Stimulated activated CD8-positive, alpha-beta memory T cell treated with anti-CD3 and anti-CD28 coated beads, Interleukin-15, amount 100 ng/mL, for 4 hours (primary cell): ENCODE data around the gene ZNF776.
"Not testable (repeated sequence)": the region's sequence is repeated elsewhere in the genome, so short reads cannot be mapped to it uniquely, and the experiment has no call there.

Source experiments
- DNase-seq, 2 donors: peaks; one replicate each; pipeline ENCODE4 v3.0.0-alpha.2; 2020; ENCODE audit warnings: low read depth in 2 of 2

The ZNF776 gene

GRCh38 chr19:57746580-57747471 is at the start of gene ZNF776:
Gene ZNF776 (plus strand): TSS chr19:57746815. CDS start chr19:57747059, 244 bp downstream.
- peak; percentile 53 to 74 for DNase-seq

GRCh38 chr19:57701625-57702024 is 45.0 kb upstream of the ZNF776 start:
- no peak for DNase-seq

- DNase-seq: no peak
Observed at GRCh38 chr19:57706346-57706745, 40.3 kb upstream of the ZNF776 start.

GRCh38 chr19:57708641-57709361 is 37.8 kb upstream of the ZNF776 start, which contains the start of gene ZNF154:
Gene ZNF154 (minus strand): TSS chr19:57709204. CDS start chr19:57708971, 233 bp downstream.
- peak; percentile 11 to 13 for DNase-seq

GRCh38 chr19:57709616-57710015 is 37.0 kb upstream of the ZNF776 start:
- DNase-seq: no peak

- no peak for DNase-seq
Observed at GRCh38 chr19:57712222-57712621, 34.4 kb upstream of the ZNF776 start.

GRCh38 chr19:57719424-57719823 is 27.2 kb upstream of the ZNF776 start:
- no peak for DNase-seq

- DNase-seq: no peak
Observed at GRCh38 chr19:57719901-57720519, 26.6 kb upstream of the ZNF776 start.

GRCh38 chr19:57720878-57721277 is 25.7 kb upstream of the ZNF776 start:
- no peak for DNase-seq

- DNase-seq: not testable (repeated sequence)
Observed at GRCh38 chr19:57738320-57738719, 8.3 kb upstream of the ZNF776 start.

- not testable (repeated sequence) for DNase-seq
Observed at GRCh38 chr19:57738770-57739169, 7.8 kb upstream of the ZNF776 start.

- DNase-seq: no peak
Observed at GRCh38 chr19:57747472-57747807, 825 bp downstream of the ZNF776 start.

- DNase-seq: no peak
Observed at GRCh38 chr19:57748029-57748428, 1.4 kb downstream of the ZNF776 start.

- DNase-seq: no peak
Observed at GRCh38 chr19:57754091-57754673, 7.6 kb downstream of the ZNF776 start.

- DNase-seq: no peak
Observed at GRCh38 chr19:57755031-57755430, 8.4 kb downstream of the ZNF776 start.

- no peak for DNase-seq
Observed at GRCh38 chr19:57757941-57758340, 11.3 kb downstream of the ZNF776 start.

- DNase-seq: no peak
Observed at GRCh38 chr19:57759096-57759495, 12.5 kb downstream of the ZNF776 start.

GRCh38 chr19:57769345-57770131 is 22.9 kb downstream of the ZNF776 start, which contains the start of gene ZNF586:
Gene ZNF586 (plus strand): TSS chr19:57769676. CDS start chr19:57769843, 167 bp downstream.
- DNase-seq: peak; percentile 64 to 75

- DNase-seq: no peak
Observed at GRCh38 chr19:57771417-57771816, 24.8 kb downstream of the ZNF776 start.

GRCh38 chr19:57773488-57773887 is 26.9 kb downstream of the ZNF776 start:
- no peak for DNase-seq

GRCh38 chr19:57776764-57777296 is 30.2 kb downstream of the ZNF776 start:
- DNase-seq: no peak
